Fibroblast of lung (primary cell): ENCODE results near the gene RTN3. TPM values are rescaled to one million over a fixed set of nuclear protein-coding genes. Genes with fewer than 3 reads are reported as not detected.

ENCODE experiments used
- DNase-seq, 2 donors: peaks; one replicate each; pipeline versions ENCODE4 v3.0.0 to v3.0.0-alpha.2; 2010; ENCODE audit warnings: low read depth in 2 of 2
- H2AFZ ChIP-seq: 2 replicates; pipeline ENCODE4 v1.5.1; 2012; ENCODE audit warnings: low read length, control low read depth, inconsistent platforms
- H3K27ac ChIP-seq: 2 replicates; pipeline ENCODE4 v1.5.1; 2011; ENCODE audit warnings: low read length, control low read depth; ENCODE audit not compliant: insufficient read depth
- H3K27me3 ChIP-seq: 2 replicates; pipeline ENCODE4 v1.5.1; 2011; ENCODE audit warnings: mild to moderate bottlenecking, low read length; ENCODE audit not compliant: control insufficient read depth, insufficient read depth
- H3K36me3 ChIP-seq: 2 replicates; pipeline ENCODE4 v1.5.1; 2011; ENCODE audit warnings: low read length; ENCODE audit not compliant: control insufficient read depth, insufficient read depth
- H3K4me1 ChIP-seq: 2 replicates; pipeline ENCODE4 v1.5.1; 2011; ENCODE audit warnings: low read length; ENCODE audit not compliant: control insufficient read depth, insufficient read depth; ENCODE audit errors: extremely low read depth
- H3K4me2 ChIP-seq: 2 replicates; pipeline ENCODE4 v1.5.1; 2011; ENCODE audit warnings: low read length, control low read depth; ENCODE audit not compliant: insufficient read depth; ENCODE audit errors: extremely low read depth
- H3K4me3 ChIP-seq, 4 experiments: fragments of 200-600 bp in 1 of 4; sonication (generic) in 1 of 4; replicated peaks in 1 of 4; 2 replicates each; pipeline ENCODE4 v1.5.1; 2011 to 2016; ENCODE audit warnings: low read length in 4 of 4, low read depth in 3 of 4, mild to moderate bottlenecking in 3 of 4, control low read depth in 2 of 4, inconsistent platforms in 1 of 4, mixed read lengths in 1 of 4; ENCODE audit not compliant: insufficient read depth in 1 of 4; ENCODE audit errors: control extremely low read depth in 1 of 4
- H3K79me2 ChIP-seq: 2 replicates; pipeline ENCODE4 v1.5.1; 2012; ENCODE audit warnings: mild to moderate bottlenecking, low read length, inconsistent platforms; ENCODE audit not compliant: control insufficient read depth, insufficient read depth
- H3K9ac ChIP-seq: 2 replicates; pipeline ENCODE4 v1.5.1; 2011; ENCODE audit warnings: mild to moderate bottlenecking, low read length, control low read depth; ENCODE audit not compliant: insufficient read depth
- H3K9me3 ChIP-seq: 2 replicates; pipeline ENCODE4 v1.5.1; 2012; ENCODE audit warnings: low read depth, low read length; ENCODE audit not compliant: control insufficient read depth, insufficient read depth
- H4K20me1 ChIP-seq: 2 replicates; pipeline ENCODE4 v1.5.1; 2011; ENCODE audit warnings: low read length; ENCODE audit not compliant: control insufficient read depth, insufficient read depth; ENCODE audit errors: extremely low read depth
- CTCF ChIP-seq, 2 donors: IDR thresholded peaks in 1 of 2; conservative IDR thresholded peaks in 1 of 2; 1 replicate in 1 of 2; 2 replicates in 1 of 2; pipeline ENCODE4 v1.5.1; 2011 to 2012; ENCODE audit warnings: low read length in 2 of 2, control low read depth in 1 of 2, inconsistent platforms in 1 of 2, low read depth in 1 of 2, mild to moderate bottlenecking in 1 of 2
- EZH2 ChIP-seq: IDR thresholded peaks from 2 replicates; pipeline ENCODE4 v1.5.1; 2012; ENCODE audit warnings: low read length, control low read depth, mild to moderate bottlenecking; ENCODE audit errors: missing control alignments
- polyA plus RNA-seq, 2 donors: library from polyadenylated mRNA; depleted of rRNA in 1 of 2; stranded (reverse) in 1 of 2; unstranded in 1 of 2; fragments of >200 nt; gene quantifications; 2 replicates each; pipeline ENCODE4 v1.2.1, GENCODE V29; 2011 to 2012; ENCODE audit warnings: missing spikeins in 1 of 2
- total RNA-seq: library from RNA; depleted of rRNA; stranded (reverse); fragments of >200 nt; gene quantifications from 2 replicates; pipeline ENCODE4 v1.2.1, GENCODE V29; 2014

Gene RTN3
- total and polyA plus RNA-seq, 2 donors (not counting 1 experiment from before 2014, with no cell fraction given), result 93.3 to 167 TPM

- H3K27me3 ChIP-seq, result no peaks in the 10 kb centered on the region
- peaks cover 22% of the 10 kb centered on the region for H3K79me2 ChIP-seq
- no peak overlapping the region for H3K4me2 ChIP-seq
- peaks cover 11% of the 10 kb centered on the region for H3K4me1 ChIP-seq
- no peaks in the 10 kb centered on the region for H3K9me3 ChIP-seq
- H3K4me3 ChIP-seq, result no peak overlapping the region
- H3K27ac ChIP-seq, result no peak overlapping the region
- H3K9ac ChIP-seq, result no peak overlapping the region
- H4K20me1 ChIP-seq, result no peaks in the 10 kb centered on the region
- H3K36me3 ChIP-seq, result peaks cover 2% of the 10 kb centered on the region
- no peak for DNase-seq
- TF ChIP-seq CTCF (conservative IDR thresholded peaks at IDR 0.05 in 1 of 2, IDR thresholded peaks at IDR 0.05 in 1 of 2; ENCODE audit: low read depth in 1 of 2, low read length in 2 of 2) (no peak), EZH2 (no peak)
- H2AFZ ChIP-seq, result no peak overlapping the region
These were observed 8.3 kb upstream of the RTN3 start for GRCh38 chr11:63672936-63673539.

- no peak for TF ChIP-seq EZH2
- no peak for TF ChIP-seq CTCF (conservative IDR thresholded peaks at IDR 0.05 in 1 of 2, IDR thresholded peaks at IDR 0.05 in 1 of 2; ENCODE audit: low read depth in 1 of 2, low read length in 2 of 2)
- Histone ChIP-seq H3K9me3 (no peaks in the 10 kb centered on the region), H3K4me2 (no peak overlapping the region), H3K27me3 (no peaks in the 10 kb centered on the region), H4K20me1 (no peaks in the 10 kb centered on the region), H2AFZ (no peak overlapping the region), H3K4me1 (peaks cover 9% of the 10 kb centered on the region), H3K9ac (no peak overlapping the region), H3K4me3 (no peak overlapping the region), H3K27ac (no peak overlapping the region), H3K79me2 (peaks cover 22% of the 10 kb centered on the region), H3K36me3 (peaks cover 2% of the 10 kb centered on the region)
- DNase-seq, result peak in 1 of 2 donors; percentile 53
These were observed 7.7 kb upstream of the RTN3 start for GRCh38 chr11:63673579-63673978.

GRCh38 chr11:63680834-63681320, 423 bp upstream of the RTN3 start:
- H3K27me3 ChIP-seq, result no peaks in the 10 kb centered on the region
- no peak overlapping the region for H3K27ac ChIP-seq
- TF ChIP-seq CTCF (conservative IDR thresholded peaks at IDR 0.05 in 1 of 2, IDR thresholded peaks at IDR 0.05 in 1 of 2; ENCODE audit: low read depth in 1 of 2, low read length in 2 of 2) (no peak), EZH2 (no peak)
- H3K36me3 ChIP-seq, result no peaks in the 10 kb centered on the region
- H2AFZ ChIP-seq, result peak overlapping the region; percentile 38
- peak overlapping the region; percentile 8 to 95 (median 30) for H3K4me3 ChIP-seq
- peaks cover 4% of the 10 kb centered on the region for H3K4me1 ChIP-seq
- peaks cover 41% of the 10 kb centered on the region for H3K79me2 ChIP-seq
- DNase-seq, result peak in 1 of 2 donors; percentile 32
- peak overlapping the region; percentile 36 for H3K4me2 ChIP-seq
- H3K9ac ChIP-seq, result no peak overlapping the region
- no peaks in the 10 kb centered on the region for H4K20me1 ChIP-seq
- H3K9me3 ChIP-seq, result no peaks in the 10 kb centered on the region
